Subcutaneous abdominal adipose tissue (tissue), 5 donors: ENCODE measurements around the gene RXRA.

Source experiments
- H3K27ac ChIP-seq: one replicate; pipeline ENCODE4 v1.7.0; 2013; ENCODE audit warnings: low read depth, mild to moderate bottlenecking, inconsistent platforms, low read length, moderate library complexity
- H3K27me3 ChIP-seq, 5 donors: one replicate each; pipeline ENCODE4 v1.7.0; 2013; ENCODE audit warnings: low read length in 5 of 5, inconsistent platforms in 1 of 5; ENCODE audit not compliant: control insufficient read depth in 5 of 5, insufficient read depth in 4 of 5
- H3K36me3 ChIP-seq, 5 donors: one replicate each; pipeline ENCODE4 v1.7.0; 2013; ENCODE audit warnings: low read length in 5 of 5; ENCODE audit not compliant: control insufficient read depth in 5 of 5, insufficient read depth in 5 of 5
- H3K4me1 ChIP-seq, 5 donors: one replicate each; pipeline ENCODE4 v1.7.0; 2013; ENCODE audit warnings: low read length in 5 of 5, mild to moderate bottlenecking in 3 of 5, moderate library complexity in 1 of 5; ENCODE audit not compliant: control insufficient read depth in 5 of 5, insufficient read depth in 5 of 5
- H3K4me3 ChIP-seq, 5 donors: one replicate each; pipeline ENCODE4 v1.7.0; 2013; ENCODE audit warnings: low read length in 5 of 5, low read depth in 1 of 5
- H3K9ac ChIP-seq, 5 donors: one replicate each; pipeline ENCODE4 v1.7.0; 2013; ENCODE audit warnings: low read length in 5 of 5, mild to moderate bottlenecking in 4 of 5, moderate library complexity in 3 of 5
- H3K9me3 ChIP-seq, 5 donors: one replicate each; pipeline ENCODE4 v1.7.0; 2013; ENCODE audit warnings: low read length in 5 of 5; ENCODE audit not compliant: control insufficient read depth in 5 of 5
- donor health status: healthy.
- donor health status: healthy.
- donor health status: healthy.
- donor health status: healthy.
- donor health status: healthy.

The RXRA gene

DNA sequence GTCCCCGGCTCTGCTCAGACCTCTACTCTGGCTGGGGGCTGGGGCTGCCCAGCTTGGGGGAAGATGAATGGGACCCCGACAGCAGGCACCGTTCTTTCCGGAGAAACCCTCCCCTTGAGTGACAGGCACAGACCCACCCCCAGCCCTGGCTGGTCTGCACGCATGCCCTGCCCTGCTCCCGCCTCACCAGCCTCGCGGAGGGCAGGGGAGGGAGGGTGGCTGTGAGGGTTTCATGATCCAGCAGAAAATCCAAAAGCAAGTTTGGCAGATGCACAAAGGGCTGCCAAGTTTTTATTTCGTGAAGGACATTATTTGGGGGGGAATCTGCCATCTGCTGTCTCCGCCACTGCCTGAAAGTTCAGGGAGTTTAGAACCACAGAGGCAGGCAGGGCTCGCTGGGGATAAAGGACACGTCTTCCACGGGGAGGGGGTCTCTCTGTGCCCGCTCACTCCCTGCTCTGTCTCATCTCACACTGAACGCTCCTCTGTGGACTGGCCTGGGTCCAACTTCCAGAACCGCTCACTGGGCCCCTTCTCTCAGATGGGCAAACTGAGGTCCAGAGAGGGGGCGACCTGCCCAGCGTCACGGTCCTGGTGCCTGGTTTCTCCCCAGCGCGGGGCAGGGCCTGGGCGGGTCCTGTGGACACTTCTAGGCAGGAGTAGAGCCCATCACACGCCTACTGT is 92.9 kb downstream of the RXRA start:
- peaks cover 0 to 22% (median 13%) of the 10 kb centered on the region in 5 donors for H3K4me1 ChIP-seq
- H3K9me3 ChIP-seq: no peaks in the 10 kb centered on the region
- peaks cover 0 to 86% (median 77%) of the 10 kb centered on the region in 5 donors for H3K36me3 ChIP-seq
- no peaks in the 10 kb centered on the region for H3K27me3 ChIP-seq
- no peak overlapping the region for H3K27ac ChIP-seq
- no peak overlapping the region for H3K9ac ChIP-seq
- no peak overlapping the region for H3K4me3 ChIP-seq

DNA sequence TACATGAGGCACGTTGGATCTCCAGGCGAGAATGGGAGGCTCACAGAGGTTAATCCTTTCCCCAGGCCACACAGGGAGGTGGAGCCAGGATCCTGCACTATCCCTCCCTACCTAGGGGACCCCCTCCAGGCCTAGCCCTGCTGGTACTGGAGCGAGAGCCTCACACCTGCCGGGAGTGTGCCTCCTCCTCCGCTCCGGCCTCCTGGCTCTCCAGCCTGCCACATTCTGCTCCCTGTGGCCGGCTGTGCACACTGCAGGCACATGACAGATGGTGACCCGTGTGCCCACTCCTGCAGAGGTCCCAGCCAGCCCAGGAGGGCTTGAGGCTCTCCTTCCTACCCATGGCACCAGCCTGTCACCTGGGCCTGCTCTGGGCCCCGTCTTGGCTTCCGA is 93.4 kb downstream of the RXRA start:
- Histone ChIP-seq H3K27ac (no peak overlapping the region), H3K4me3 (no peak overlapping the region), H3K9me3 (no peaks in the 10 kb centered on the region), H3K4me1 (peaks cover 0 to 16% (median 8%) of the 10 kb centered on the region in 5 donors), H3K27me3 (no peaks in the 10 kb centered on the region), H3K9ac (no peak overlapping the region), H3K36me3 (peaks cover 0 to 92% (median 82%) of the 10 kb centered on the region in 5 donors)

DNA sequence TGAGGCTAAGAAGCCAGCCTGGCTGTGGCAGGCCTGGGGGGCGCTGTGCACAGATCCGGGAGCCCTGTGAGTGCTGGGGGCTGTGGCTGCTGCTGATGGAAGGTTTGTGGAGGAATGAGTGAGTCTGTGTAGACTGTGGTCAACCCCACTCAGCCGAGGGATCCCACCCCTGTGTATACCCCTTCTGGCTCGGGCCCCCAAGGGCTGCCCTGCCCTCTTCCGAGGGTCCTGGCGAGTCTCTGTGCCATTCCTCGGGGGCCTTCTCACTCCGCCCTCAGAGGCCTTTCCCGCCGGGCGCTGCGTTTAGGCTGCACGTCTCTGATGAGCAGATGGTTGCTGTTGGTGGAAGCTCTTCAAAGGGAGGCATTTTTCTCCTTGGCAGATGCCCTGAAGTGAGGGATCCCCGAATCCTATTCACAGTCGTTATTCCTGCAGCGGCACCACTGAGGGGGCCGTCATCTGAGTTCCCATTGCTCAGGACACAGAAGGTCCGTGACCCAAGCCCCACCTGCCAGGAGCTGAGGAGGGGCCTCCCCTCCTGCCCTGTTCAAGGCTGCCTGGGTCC is 94.1 kb downstream of the RXRA start:
- Histone ChIP-seq H3K4me3 (no peak overlapping the region), H3K36me3 (peaks cover 0 to 97% (median 85%) of the 10 kb centered on the region in 5 donors), H3K9ac (no peak overlapping the region), H3K27me3 (no peaks in the 10 kb centered on the region), H3K9me3 (no peaks in the 10 kb centered on the region), H3K4me1 (peaks cover 0 to 16% (median 8%) of the 10 kb centered on the region in 5 donors), H3K27ac (no peak overlapping the region)

DNA sequence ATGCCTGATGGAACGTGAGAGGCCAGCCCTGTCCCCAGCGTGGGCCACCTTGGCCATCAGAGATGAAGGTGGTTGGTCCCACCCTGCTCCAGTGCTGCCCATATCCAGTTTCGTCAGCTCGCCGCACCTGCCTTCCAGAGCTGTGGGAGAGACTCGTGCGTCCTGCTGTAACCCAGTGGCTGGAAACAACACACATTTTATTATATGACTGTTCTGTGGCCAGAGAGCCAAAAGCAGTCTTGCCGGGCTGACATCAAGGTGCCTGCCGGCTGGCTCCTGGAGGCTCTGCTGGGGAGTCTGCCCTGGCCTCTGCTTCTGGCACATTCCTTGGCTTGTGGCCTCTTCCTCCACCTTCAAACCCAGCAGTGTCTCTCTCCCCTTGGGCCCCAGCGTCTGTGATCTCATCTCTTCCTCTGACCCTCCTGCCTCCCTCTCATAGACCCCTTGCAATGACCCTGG is 94.7 kb downstream of the RXRA start:
- no peaks in the 10 kb centered on the region for H3K27me3 ChIP-seq
- H3K9ac ChIP-seq: no peak overlapping the region
- no peaks in the 10 kb centered on the region for H3K9me3 ChIP-seq
- peaks cover 0 to 96% (median 87%) of the 10 kb centered on the region in 5 donors for H3K36me3 ChIP-seq
- H3K27ac ChIP-seq: no peak overlapping the region
- no peak overlapping the region for H3K4me3 ChIP-seq
- H3K4me1 ChIP-seq: peaks cover 0 to 16% (median 8%) of the 10 kb centered on the region in 5 donors

DNA sequence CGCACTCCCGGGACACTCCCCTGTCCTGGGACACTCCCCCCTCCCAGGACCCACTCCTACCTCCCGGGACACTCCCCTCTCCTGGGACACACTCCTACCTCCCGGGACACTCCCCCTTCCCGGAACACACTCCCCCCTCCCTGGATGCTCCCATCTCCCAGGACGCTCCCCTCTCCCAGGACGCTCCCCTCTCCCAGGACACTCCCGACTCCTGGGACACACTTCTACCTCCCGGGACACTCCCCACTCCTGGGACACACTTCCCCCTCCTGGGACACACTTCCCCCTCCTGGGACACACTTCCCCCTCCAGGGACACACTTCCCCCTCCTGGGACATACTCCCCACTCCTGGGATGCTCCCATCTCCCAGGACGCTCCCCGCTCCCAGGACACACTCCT is 95.6 kb downstream of the RXRA start:
- no peak overlapping the region for H3K4me3 ChIP-seq
- H3K27me3 ChIP-seq: no peaks in the 10 kb centered on the region
- H3K27ac ChIP-seq: no peak overlapping the region
- H3K9me3 ChIP-seq: no peaks in the 10 kb centered on the region
- H3K36me3 ChIP-seq: peaks cover 0 to 94% (median 85%) of the 10 kb centered on the region in 5 donors
- H3K9ac ChIP-seq: no peak overlapping the region
- H3K4me1 ChIP-seq: peaks cover 0 to 16% (median 8%) of the 10 kb centered on the region in 5 donors

DNA sequence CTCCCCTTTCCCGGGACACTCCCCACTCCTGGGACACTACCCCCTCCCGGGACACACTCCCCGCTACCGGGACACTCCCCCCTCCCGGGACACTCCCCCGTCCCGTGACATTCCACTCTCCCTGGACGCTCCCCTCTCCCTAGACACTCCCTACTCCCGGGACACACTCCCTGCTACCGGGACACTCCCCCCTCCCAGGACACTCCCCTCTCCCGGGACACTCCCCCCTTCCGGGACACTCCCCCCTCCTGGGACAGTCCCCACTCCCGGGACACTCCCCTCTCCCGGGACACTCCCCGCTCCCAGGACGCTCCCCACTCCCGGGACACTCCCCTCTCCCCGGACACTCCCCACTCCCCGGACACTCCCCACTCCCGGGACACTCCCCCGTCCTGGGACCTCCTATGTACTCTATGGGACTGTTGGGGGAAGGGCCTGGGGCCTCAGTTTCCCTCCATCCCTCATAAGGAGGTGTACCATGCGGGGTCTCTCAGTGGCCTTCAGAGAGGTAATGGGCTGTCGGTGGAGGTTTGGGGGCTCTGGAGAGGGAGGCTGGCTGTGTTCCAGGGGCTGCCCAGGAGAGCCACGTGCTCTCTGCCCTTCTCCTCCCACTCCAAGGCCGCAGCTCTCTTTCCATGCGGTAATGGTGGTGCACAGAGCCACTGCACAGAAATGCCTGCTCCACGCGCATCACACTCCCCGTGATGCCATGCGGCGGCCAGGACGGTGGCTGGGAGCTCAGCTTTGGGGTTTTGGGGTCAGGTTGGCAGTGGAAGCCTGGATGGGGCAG is 96.2 kb downstream of the RXRA start:
- no peak overlapping the region for H3K27ac ChIP-seq
- peaks cover 0 to 91% (median 79%) of the 10 kb centered on the region in 5 donors for H3K36me3 ChIP-seq
- no peak overlapping the region for H3K4me3 ChIP-seq
- no peak overlapping the region for H3K9ac ChIP-seq
- no peaks in the 10 kb centered on the region for H3K27me3 ChIP-seq
- no peaks in the 10 kb centered on the region for H3K9me3 ChIP-seq
- H3K4me1 ChIP-seq: peaks cover 0 to 16% (median 8%) of the 10 kb centered on the region in 5 donors

DNA sequence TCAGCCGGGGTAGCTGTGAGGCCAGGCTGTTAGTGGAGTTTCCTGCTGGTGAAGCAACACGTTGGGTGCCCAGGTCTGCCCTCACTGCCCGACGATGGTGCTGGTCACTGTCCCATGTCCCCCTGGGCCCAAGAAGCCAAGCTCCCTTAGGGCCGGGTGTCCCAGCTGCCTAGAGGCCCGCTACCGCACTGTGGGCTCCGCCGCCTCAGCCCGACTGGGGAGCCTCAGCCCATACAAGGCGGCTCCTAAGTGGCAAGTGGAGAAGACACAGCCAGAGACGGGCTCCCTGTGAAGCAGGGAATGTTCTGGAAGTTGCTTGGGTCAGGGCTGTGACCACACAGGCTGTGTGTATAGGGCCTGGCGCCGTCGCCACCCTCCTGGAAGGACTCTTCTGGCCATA is 96.9 kb downstream of the RXRA start:
- no peak overlapping the region for H3K4me3 ChIP-seq
- peaks cover 0 to 84% (median 75%) of the 10 kb centered on the region in 5 donors for H3K36me3 ChIP-seq
- H3K9me3 ChIP-seq: no peaks in the 10 kb centered on the region
- H3K4me1 ChIP-seq: peaks cover 0 to 14% (median 4%) of the 10 kb centered on the region in 5 donors
- H3K9ac ChIP-seq: no peak overlapping the region
- H3K27me3 ChIP-seq: no peaks in the 10 kb centered on the region
- H3K27ac ChIP-seq: no peak overlapping the region

DNA sequence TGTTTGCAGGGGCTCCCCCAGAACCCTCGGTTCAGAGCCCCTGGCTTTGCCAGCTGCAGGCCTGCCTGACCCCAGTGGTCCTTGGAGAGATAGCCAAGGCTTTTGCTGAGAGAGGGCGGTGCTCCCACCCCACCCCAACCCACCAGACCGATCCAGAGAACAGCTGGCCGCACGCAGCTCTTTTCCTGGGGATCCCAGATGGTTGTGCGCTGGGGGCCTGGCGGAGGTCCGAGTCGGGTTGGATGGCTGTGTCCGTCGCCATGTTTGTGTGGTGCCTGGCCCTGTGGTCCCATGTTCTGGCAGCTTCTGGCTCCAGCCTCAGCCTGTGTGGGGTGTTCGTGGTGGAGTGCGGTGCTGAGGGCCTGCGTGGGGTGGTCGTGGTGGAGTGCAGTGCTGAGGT is 97.5 kb downstream of the RXRA start:
- Histone ChIP-seq H3K27ac (no peak overlapping the region), H3K4me1 (peaks cover 0 to 8% (median 3%) of the 10 kb centered on the region in 5 donors), H3K36me3 (peaks cover 0 to 81% (median 72%) of the 10 kb centered on the region in 5 donors)

DNA sequence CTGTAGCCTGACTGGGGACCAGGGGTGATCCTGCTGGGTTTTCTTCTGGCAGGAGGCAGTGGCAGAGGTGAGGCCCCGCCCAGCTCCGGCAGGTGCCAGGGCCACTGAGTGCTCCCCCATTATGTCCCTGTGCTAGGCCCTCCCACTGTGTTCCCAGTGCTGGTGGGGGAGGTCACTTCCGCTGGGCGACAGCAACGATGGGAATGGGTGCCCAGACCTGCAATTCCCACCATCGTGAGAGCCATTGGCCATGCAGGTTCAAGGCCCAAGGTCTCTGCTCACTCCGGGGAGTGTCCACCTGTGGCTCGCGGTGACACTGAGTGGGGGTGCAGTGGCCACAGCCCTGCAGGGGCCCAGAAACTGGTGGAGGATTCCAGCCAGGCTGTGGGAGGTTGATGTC is 98.6 kb downstream of the RXRA start:
- no peak overlapping the region for H3K4me3 ChIP-seq
- peaks cover 0 to 8% (median 3%) of the 10 kb centered on the region in 5 donors for H3K4me1 ChIP-seq
- H3K27me3 ChIP-seq: no peaks in the 10 kb centered on the region
- H3K36me3 ChIP-seq: peaks cover 0 to 81% (median 74%) of the 10 kb centered on the region in 5 donors
- no peaks in the 10 kb centered on the region for H3K9me3 ChIP-seq
- no peak overlapping the region for H3K27ac ChIP-seq
- no peak overlapping the region for H3K9ac ChIP-seq

More for the DNA sequence above, 97.5 kb downstream of the RXRA start:
- Histone ChIP-seq H3K9me3 (no peaks in the 10 kb centered on the region), H3K4me3 (no peak overlapping the region), H3K27me3 (no peaks in the 10 kb centered on the region), H3K9ac (no peak overlapping the region)

DNA sequence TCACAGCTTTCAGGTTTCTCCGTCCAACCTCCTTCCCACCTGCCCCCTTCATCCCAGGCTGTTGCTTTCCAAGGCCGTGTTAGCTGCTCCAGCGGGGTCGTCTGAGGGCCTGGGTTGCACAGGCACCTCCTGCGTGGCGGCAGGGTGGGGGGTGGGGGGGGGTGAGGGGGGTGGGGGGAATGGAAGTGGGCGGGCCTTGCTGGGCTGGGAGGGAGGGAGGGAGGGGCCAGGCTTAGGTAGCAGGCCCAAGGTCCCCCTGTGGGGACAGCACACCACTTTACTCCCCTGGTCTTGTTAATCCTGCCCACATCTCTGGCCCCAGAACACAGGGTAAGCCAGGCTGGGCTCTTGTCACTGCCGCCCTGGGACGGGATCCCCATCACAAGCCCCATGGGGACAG is 99.1 kb downstream of the RXRA start:
- H3K27ac ChIP-seq: no peak overlapping the region
- no peak overlapping the region for H3K4me3 ChIP-seq
- no peak overlapping the region for H3K9ac ChIP-seq
- H3K9me3 ChIP-seq: no peaks in the 10 kb centered on the region
- H3K4me1 ChIP-seq: peaks cover 1 to 12% (median 3%) of the 10 kb centered on the region in 5 donors
- H3K36me3 ChIP-seq: peaks cover 0 to 79% (median 72%) of the 10 kb centered on the region in 5 donors
- H3K27me3 ChIP-seq: no peaks in the 10 kb centered on the region
